ENCODE results near the gene CPED1. TPM values are rescaled to one million over a fixed set of nuclear protein-coding genes. Genes with fewer than 3 reads are reported as not detected.

The CPED1 gene
- total RNA-seq, 1 donor from 2014 or later, result not detected

DNA sequence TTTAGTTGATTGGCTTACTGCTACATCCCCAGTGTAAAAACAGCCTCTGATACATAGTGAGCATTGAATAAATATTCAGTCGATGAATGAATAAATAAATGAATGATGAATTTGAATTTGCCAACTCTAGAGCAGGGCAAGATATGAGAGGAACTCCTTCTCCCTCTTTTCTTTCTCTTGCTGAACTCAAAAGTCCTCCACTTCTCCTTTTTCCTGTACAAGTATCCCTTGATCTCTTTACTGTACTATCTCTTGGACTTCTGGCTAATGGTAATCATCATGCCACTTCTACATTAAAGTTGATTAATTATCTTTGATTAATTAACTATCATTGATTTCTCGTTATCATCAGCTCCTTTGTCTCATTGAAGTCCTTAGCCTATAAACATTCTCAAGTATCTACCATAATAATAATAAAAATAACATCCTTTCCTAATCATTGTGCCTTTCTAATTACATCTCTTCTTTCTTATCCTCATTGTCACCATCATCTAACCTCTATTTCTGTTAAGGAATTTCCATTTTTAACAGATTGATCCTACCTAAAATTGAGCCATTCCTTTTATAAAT, 10.6 kb downstream of the CPED1 start:
- Mint-ChIP-seq H3K27ac (ENCODE audit: unreplicated experiment) (no peak overlapping the region), H3K4me3 (ENCODE audit: unreplicated experiment) (no peak overlapping the region), H3K4me1 (ENCODE audit: low read depth, unreplicated experiment) (no peaks in the 10 kb centered on the region), H3K27me3 (ENCODE audit: unreplicated experiment) (no peaks in the 10 kb centered on the region), H3K36me3 (ENCODE audit: unreplicated experiment) (no peaks in the 10 kb centered on the region), H3K9me3 (ENCODE audit: unreplicated experiment) (no peaks in the 10 kb centered on the region)
- TF ChIP-seq, protein P1, sequence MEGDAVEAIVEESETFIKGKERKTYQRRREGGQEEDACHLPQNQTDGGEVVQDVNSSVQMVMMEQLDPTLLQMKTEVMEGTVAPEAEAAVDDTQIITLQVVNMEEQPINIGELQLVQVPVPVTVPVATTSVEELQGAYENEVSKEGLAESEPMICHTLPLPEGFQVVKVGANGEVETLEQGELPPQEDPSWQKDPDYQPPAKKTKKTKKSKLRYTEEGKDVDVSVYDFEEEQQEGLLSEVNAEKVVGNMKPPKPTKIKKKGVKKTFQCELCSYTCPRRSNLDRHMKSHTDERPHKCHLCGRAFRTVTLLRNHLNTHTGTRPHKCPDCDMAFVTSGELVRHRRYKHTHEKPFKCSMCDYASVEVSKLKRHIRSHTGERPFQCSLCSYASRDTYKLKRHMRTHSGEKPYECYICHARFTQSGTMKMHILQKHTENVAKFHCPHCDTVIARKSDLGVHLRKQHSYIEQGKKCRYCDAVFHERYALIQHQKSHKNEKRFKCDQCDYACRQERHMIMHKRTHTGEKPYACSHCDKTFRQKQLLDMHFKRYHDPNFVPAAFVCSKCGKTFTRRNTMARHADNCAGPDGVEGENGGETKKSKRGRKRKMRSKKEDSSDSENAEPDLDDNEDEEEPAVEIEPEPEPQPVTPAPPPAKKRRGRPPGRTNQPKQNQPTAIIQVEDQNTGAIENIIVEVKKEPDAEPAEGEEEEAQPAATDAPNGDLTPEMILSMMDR (IDR thresholded peaks at IDR 0.05; ENCODE audit: partially characterized antibody, unreplicated experiment), result no peak
- DNase-seq, result no peak

DNA sequence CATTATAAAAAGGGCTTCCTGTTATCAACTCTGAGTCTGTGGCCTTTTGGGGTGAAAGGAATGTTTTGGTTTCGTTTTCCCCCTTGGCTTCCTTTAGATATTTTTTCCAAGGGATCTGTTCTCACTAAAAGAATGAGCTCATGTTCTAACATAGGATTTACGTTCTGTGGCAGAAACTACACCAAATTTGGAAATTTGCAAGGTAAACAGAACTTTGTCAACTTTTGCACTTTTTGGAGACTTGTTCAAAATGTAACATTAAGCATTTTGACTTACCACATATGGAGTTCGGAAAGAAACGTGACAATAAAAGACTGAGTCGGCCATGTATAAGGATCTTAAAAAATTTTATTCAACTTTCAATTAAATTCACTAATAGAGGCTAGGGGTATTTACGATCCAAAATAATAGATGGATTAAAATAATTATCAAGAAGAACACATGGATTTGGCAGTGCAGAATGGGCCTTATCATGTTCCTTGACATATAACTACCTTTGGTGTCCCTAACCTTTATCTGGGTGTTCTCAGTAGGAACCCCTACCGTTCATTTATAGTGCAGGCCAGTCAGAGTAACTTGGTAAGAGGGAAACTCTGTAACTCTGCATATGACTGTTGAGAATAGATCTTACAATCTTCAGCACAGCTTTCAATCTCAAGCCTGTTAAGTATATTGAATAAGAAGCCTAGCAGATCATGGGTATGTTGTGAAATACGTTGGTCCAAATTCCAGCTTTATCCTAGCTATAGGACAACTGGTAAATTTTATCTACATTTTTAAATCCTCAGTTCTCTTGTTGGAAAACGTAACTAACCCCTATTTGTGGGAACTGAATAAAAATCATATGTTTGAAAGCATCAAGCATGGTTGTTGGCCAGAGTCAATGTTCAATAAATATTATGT, 11.8 kb downstream of the CPED1 start:
- Mint-ChIP-seq H3K27ac (ENCODE audit: unreplicated experiment) (no peak overlapping the region), H3K4me3 (ENCODE audit: unreplicated experiment) (no peak overlapping the region), H3K4me1 (ENCODE audit: low read depth, unreplicated experiment) (no peaks in the 10 kb centered on the region), H3K27me3 (ENCODE audit: unreplicated experiment) (no peaks in the 10 kb centered on the region), H3K36me3 (ENCODE audit: unreplicated experiment) (no peaks in the 10 kb centered on the region), H3K9me3 (ENCODE audit: unreplicated experiment) (no peaks in the 10 kb centered on the region)
- TF ChIP-seq, protein P1 (IDR thresholded peaks at IDR 0.05; ENCODE audit: partially characterized antibody, unreplicated experiment), result no peak
- no peak for DNase-seq

DNA sequence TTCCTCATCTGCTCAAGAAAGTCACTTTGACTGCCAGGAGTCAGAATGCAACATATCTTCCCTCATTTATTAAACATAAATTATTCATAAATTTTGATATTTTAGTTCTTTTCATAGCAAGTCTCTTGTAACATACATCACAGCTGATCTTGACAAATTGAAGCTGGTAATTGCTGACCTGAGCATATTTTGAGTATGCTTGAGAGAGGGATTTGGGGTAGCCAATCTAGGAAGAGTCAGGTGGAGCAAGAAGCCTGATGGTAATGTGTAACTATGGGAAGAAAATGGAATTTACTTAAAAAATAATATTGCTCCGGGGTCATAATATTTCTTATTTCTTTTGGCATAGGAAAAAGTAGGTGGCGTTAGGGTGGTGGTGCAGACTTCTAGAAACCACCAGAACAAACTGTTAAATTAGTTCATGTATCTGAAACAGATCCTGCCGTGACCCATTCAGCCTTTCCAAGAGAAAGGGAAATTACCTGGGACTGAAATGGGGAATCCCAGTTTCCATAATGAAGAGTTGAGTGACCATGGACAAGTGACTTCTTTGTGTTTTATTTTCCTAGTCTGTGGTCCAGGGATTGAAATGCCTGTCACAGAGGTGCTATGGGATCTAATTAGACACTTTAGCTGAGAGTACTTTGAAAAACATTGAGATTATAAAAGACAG, 12.9 kb downstream of the CPED1 start:
- H3K4me1 Mint-ChIP-seq (ENCODE audit: low read depth, unreplicated experiment), result no peaks in the 10 kb centered on the region
- H3K27ac Mint-ChIP-seq (ENCODE audit: unreplicated experiment), result no peak overlapping the region
- TF ChIP-seq, protein P1 (IDR thresholded peaks at IDR 0.05; ENCODE audit: partially characterized antibody, unreplicated experiment), result no peak
- DNase-seq, result no peak
- no peaks in the 10 kb centered on the region for H3K36me3 Mint-ChIP-seq (ENCODE audit: unreplicated experiment)
- no peaks in the 10 kb centered on the region for H3K27me3 Mint-ChIP-seq (ENCODE audit: unreplicated experiment)
- no peak overlapping the region for H3K4me3 Mint-ChIP-seq (ENCODE audit: unreplicated experiment)
- H3K9me3 Mint-ChIP-seq (ENCODE audit: unreplicated experiment), result no peaks in the 10 kb centered on the region

DNA sequence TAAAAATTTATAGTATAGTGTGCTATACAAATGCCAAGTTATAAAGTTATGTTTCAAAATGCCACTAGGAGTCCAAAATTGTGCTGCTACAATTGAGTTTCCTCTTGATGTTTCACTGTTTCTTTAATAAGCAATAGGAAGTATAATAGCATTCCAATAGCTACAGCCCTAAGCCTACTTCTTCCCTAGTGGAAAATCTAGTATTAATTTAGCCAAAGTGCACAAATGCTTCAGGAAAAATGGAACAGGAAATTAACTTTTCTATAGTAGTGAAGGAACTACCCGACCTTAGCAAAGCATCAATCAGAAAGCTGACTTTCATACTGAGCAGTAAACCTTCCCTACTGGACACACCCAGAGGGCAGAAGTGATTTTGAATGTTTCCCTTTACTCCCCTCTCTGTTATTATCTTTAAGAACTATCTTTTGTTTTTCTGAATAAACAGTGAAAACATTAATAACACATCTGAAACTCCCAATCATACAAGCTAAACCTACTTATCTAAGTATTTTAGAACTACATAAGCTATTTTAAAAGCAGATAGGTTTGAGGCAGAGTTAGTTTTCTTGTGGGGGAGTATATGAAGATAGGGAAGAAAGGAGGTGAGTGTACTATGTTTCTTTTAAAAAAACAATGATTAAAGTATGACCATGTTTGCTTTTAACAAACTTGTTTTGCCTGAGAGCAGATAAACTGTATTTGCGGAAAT, 13.7 kb downstream of the CPED1 start:
- Mint-ChIP-seq H3K27me3 (ENCODE audit: unreplicated experiment) (no peaks in the 10 kb centered on the region), H3K27ac (ENCODE audit: unreplicated experiment) (no peak overlapping the region), H3K9me3 (ENCODE audit: unreplicated experiment) (no peaks in the 10 kb centered on the region), H3K36me3 (ENCODE audit: unreplicated experiment) (no peaks in the 10 kb centered on the region), H3K4me1 (ENCODE audit: low read depth, unreplicated experiment) (no peaks in the 10 kb centered on the region), H3K4me3 (ENCODE audit: unreplicated experiment) (no peak overlapping the region)
- TF ChIP-seq, protein P1 (IDR thresholded peaks at IDR 0.05; ENCODE audit: partially characterized antibody, unreplicated experiment), result no peak
- DNase-seq, result no peak
